Hepatocyte (in vitro differentiated cells): ENCODE data around the gene COP1. TPM values are rescaled to one million over a fixed set of nuclear protein-coding genes. Genes with fewer than 3 reads are reported as not detected.

Source experiments
- DNase-seq: peaks from one replicate; pipeline ENCODE4 v3.0.0-alpha.2; 2016; ENCODE audit warnings: low spot score
- H2AFZ ChIP-seq: fragments of 200-600 bp; sonication (generic); 2 replicates; pipeline ENCODE4 v1.6.0; 2016; ENCODE audit warnings: antibody characterized with exemption, mild to moderate bottlenecking
- H3K27ac ChIP-seq: fragments of 200-600 bp; sonication (generic); 2 replicates; pipeline ENCODE4 v1.5.1; 2016; ENCODE audit warnings: mild to moderate bottlenecking
- H3K27me3 ChIP-seq: fragments of 200-600 bp; sonication (generic); 2 replicates; pipeline ENCODE4 v1.6.1; 2016
- H3K36me3 ChIP-seq: fragments of 200-600 bp; sonication (generic); replicated peaks from 2 replicates; pipeline ENCODE4 v1.5.1; 2016; ENCODE audit warnings: low read depth; ENCODE audit not compliant: insufficient read depth
- H3K4me1 ChIP-seq: fragments of 200-600 bp; sonication (generic); 2 replicates; pipeline ENCODE4 v1.5.1; 2016; ENCODE audit warnings: mild to moderate bottlenecking, moderate library complexity; ENCODE audit not compliant: insufficient read depth
- H3K4me2 ChIP-seq: fragments of 200-600 bp; sonication (generic); 2 replicates; pipeline ENCODE4 v1.6.0; 2016
- H3K4me3 ChIP-seq: fragments of 200-600 bp; sonication (generic); 2 replicates; pipeline ENCODE4 v1.5.1; 2016; ENCODE audit warnings: mild to moderate bottlenecking
- H3K79me2 ChIP-seq: fragments of 200-600 bp; sonication (generic); 2 replicates; pipeline ENCODE4 v1.6.0; 2017; ENCODE audit warnings: mild to moderate bottlenecking
- H3K9me2 ChIP-seq: fragments of 200-600 bp; sonication (generic); replicated peaks from 2 replicates; pipeline ENCODE4 v1.6.0; 2017; ENCODE audit warnings: mild to moderate bottlenecking; ENCODE audit not compliant: insufficient read depth
- H3K9me3 ChIP-seq: fragments of 200-600 bp; sonication (generic); 2 replicates; pipeline ENCODE4 v1.5.1; 2016; ENCODE audit warnings: low read depth, mild to moderate bottlenecking
- H4K20me1 ChIP-seq: fragments of 200-600 bp; sonication (generic); 2 replicates; pipeline ENCODE4 v1.6.0; 2016; ENCODE audit warnings: mild to moderate bottlenecking; ENCODE audit not compliant: insufficient read depth, poor library complexity, severe bottlenecking
- EZH2 ChIP-seq: fragments of 200-600 bp; sonication (generic); IDR thresholded peaks from 2 replicates; pipeline ENCODE4 v1.6.1; 2016; ENCODE audit warnings: antibody characterized with exemption, mild to moderate bottlenecking, borderline replicate concordance
- EZH2phosphoT487 ChIP-seq: fragments of 200-600 bp; sonication (generic); IDR thresholded peaks from one replicate; pipeline ENCODE4 v1.6.1; 2018; ENCODE audit warnings: antibody characterized with exemption, mild to moderate bottlenecking, low read depth, moderate library complexity; ENCODE audit not compliant: unreplicated experiment, severe bottlenecking
- WGBS: methylation state at CpG from one replicate; pipeline ENCODE4 v1.1.6; 2016; ENCODE audit warnings: low lambda C conversion rate; ENCODE audit errors: missing lambda C conversion rate; 5-methylcytosine and 5-hydroxymethylcytosine counted together
- polyA plus RNA-seq: library from polyadenylated mRNA; unstranded; fragments of >200 nt; fragmentation: Nextera tagmentation; extraction: Ambion mirVana; gene quantifications from 2 replicates; pipeline ENCODE4 v1.2.1, GENCODE V29; 2016
- total RNA-seq: library from RNA; depleted of rRNA; stranded (reverse); fragments of >200 nt; gene quantifications from 2 replicates; pipeline ENCODE4 v1.2.3, GENCODE V29; 2014
- TF ChIP-seq, protein P1 (sequence below): fragments of 200-600 bp; sonication (generic); IDR thresholded peaks from 2 replicates; pipeline ENCODE4 v1.5.1; 2016; ENCODE audit warnings: antibody characterized with exemption, mild to moderate bottlenecking; ENCODE audit not compliant: poor library complexity

The COP1 gene
- total and polyA plus RNA-seq, 2 experiments from 2014 or later = 63.0 to 65.9 TPM

- H2AFZ ChIP-seq = no peak overlapping the region
- no peaks in the 10 kb centered on the region for H3K9me2 ChIP-seq
- H3K27ac ChIP-seq = no peak overlapping the region
These were observed 10.5 kb upstream of the COP1 start for GRCh38 chr1:176217461-176218099.

DNA sequence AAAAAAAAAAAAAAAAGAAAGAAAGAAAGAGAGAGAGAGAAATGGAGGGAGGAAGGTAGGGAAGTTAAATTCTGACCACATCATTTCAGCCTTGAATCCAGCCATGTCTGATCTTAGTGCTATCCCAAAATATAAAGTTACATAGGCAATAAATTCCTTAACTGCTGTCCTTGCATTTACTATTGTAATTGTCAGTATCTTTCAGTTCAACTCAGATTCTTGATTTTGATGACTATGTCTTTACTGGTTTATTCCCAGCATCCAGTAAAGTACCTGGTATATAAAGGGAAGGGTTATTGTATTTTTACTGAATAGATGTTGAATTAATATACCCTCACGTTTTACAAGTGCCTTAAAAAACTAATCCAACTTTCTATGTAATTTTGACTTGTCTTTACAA is 8.9 kb upstream of the COP1 start:
- Histone ChIP-seq H3K9me3 (no peaks in the 10 kb centered on the region), H4K20me1 (no peaks in the 10 kb centered on the region), H3K4me3 (no peak overlapping the region), H3K36me3 (no peaks in the 10 kb centered on the region), H3K4me2 (no peak overlapping the region), H3K27me3 (no peaks in the 10 kb centered on the region), H3K9me2 (no peaks in the 10 kb centered on the region), H3K79me2 (no peaks in the 10 kb centered on the region), H3K27ac (no peak overlapping the region), H3K4me1 (peaks cover 6% of the 10 kb centered on the region), H2AFZ (no peak overlapping the region)
- 63% methylated on average over 1 of the region's 1 CpG for WGBS
- DNase-seq = no peak
- TF ChIP-seq, protein P1, sequence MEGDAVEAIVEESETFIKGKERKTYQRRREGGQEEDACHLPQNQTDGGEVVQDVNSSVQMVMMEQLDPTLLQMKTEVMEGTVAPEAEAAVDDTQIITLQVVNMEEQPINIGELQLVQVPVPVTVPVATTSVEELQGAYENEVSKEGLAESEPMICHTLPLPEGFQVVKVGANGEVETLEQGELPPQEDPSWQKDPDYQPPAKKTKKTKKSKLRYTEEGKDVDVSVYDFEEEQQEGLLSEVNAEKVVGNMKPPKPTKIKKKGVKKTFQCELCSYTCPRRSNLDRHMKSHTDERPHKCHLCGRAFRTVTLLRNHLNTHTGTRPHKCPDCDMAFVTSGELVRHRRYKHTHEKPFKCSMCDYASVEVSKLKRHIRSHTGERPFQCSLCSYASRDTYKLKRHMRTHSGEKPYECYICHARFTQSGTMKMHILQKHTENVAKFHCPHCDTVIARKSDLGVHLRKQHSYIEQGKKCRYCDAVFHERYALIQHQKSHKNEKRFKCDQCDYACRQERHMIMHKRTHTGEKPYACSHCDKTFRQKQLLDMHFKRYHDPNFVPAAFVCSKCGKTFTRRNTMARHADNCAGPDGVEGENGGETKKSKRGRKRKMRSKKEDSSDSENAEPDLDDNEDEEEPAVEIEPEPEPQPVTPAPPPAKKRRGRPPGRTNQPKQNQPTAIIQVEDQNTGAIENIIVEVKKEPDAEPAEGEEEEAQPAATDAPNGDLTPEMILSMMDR = no peak
- TF ChIP-seq EZH2 = no peak
- TF ChIP-seq EZH2phosphoT487 = no peak

More at GRCh38 chr1:176217461-176218099, 10.5 kb upstream of the COP1 start:
- TF ChIP-seq EZH2phosphoT487 (no peak), EZH2 (no peak)
- TF ChIP-seq, protein P1 = no peak
- Histone ChIP-seq H3K4me3 (no peak overlapping the region), H3K4me2 (no peak overlapping the region), H3K36me3 (no peaks in the 10 kb centered on the region), H3K79me2 (no peaks in the 10 kb centered on the region), H4K20me1 (no peaks in the 10 kb centered on the region), H3K9me3 (no peaks in the 10 kb centered on the region), H3K4me1 (no peaks in the 10 kb centered on the region), H3K27me3 (no peaks in the 10 kb centered on the region)
- no peak for DNase-seq

- peak overlapping the region; percentile 81 for H3K27ac ChIP-seq
- DNase-seq = peak; percentile 39
- TF ChIP-seq EZH2phosphoT487 (no peak), EZH2 (no peak)
- TF ChIP-seq, protein P1 = no peak
- H3K27me3 ChIP-seq = no peaks in the 10 kb centered on the region
- H3K4me3 ChIP-seq = no peak overlapping the region
- H3K9me2 ChIP-seq = no peaks in the 10 kb centered on the region
- H3K4me1 ChIP-seq = peaks cover 7% of the 10 kb centered on the region
- peak overlapping the region; percentile 56 for H3K4me2 ChIP-seq
- peaks cover 10% of the 10 kb centered on the region for H3K79me2 ChIP-seq
- no peaks in the 10 kb centered on the region for H4K20me1 ChIP-seq
- H3K36me3 ChIP-seq = no peaks in the 10 kb centered on the region
- H3K9me3 ChIP-seq = no peaks in the 10 kb centered on the region
- H2AFZ ChIP-seq = no peak overlapping the region
- WGBS = 57% methylated on average over 1 of the region's 1 CpG
These were observed 4.5 kb upstream of the COP1 start for GRCh38 chr1:176211396-176212165.
